ENCODE results near the gene POLE.

The POLE gene

DNA sequence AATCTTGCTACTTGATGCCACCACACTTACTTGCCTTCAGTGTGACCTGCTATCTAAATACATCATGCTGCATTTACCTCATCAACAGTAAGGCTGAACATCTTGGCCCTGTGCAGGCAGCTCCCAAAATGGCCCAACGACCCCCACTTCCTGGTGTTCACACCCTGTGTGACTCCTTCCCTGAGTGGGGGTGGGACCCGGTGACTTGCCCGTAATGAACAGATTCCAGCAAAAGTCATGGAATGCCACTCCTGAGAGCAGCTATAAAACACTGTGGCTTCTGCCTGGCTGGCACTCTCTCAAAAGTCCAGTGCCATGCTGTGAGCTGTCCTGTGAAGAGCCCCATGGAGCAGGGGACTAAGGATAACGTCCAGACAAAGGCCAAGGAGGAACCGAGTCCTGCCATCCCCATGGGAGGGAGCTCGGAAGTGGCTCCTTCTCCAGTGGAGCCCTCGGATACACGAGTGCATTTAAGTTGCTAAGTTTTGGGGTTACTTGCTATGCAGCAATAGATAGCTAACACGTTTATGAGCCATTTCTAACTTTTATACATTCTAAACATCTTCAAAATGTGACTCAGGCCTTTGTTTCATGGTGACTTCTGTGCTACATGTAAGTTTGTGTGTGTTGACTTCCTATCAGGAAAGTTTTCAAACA lies 35.6 kb downstream of the POLE start:
- no peak for DNase-seq (ENCODE audit: low read depth)

DNA sequence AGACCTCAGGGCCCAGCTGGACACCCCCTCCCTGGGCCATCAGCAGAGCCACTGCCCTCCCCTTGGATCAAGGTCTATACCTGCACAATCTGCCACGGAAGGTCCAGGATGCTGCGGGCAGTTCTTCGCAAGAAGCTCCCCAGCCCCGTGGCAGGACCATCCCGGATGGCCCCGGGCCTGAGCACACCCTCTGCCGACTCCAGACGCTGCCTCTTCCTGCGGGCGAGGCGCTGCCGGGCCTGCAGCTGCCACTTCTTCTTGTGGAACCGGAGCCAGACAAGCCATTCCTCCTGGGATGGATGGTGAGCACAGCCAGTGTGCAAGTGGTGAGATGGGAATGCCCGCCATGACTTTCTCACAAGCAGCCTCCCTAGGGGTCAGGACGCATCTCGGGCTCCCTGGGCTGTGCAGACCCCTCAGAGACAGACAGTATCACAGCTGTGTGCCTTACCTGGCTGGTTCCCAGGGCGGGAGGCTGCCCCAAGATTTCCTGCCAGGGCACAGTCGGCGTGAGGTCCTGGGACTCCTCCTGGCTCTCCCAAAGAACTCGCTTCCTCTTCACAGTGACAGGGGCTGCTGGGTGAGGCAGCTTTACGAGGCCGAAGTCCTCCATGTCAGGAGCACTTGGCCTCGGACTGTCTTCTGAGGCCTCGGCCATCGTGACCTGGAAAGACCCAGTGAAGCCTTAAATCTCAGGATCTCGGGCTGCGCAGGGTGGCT lies 37.8 kb downstream of the POLE start:
- DNase-seq (ENCODE audit: low read depth): no peak

DNA sequence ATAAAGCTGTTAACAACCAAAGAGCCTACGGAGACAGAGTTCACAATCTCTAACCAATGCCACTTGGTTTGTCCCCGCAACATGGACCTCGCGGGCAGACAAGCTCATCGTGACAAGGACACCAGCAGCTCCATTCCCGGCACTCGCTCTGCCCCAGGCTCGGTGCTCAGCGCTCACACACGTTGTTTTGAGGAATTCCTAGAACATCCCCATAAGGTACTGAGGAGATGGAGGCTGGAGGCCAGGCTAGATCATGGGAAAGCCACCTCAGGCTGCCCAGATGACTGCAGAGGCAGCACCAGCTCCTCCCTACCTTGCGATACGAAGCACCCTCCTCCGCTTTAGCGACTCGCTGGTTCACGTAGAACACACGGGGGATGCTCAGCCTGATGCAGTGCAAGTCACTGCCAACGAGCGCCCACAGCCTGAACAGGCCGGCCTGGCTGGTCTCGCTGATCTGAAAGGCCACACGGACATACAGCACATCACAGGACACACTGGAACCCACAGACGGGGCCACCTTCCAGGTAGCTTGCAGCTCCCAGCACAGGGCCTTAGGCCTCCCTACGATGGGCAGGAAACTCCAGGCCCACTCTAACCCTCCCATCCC lies 38.4 kb downstream of the POLE start:
- no peak for DNase-seq (ENCODE audit: low read depth)

DNA sequence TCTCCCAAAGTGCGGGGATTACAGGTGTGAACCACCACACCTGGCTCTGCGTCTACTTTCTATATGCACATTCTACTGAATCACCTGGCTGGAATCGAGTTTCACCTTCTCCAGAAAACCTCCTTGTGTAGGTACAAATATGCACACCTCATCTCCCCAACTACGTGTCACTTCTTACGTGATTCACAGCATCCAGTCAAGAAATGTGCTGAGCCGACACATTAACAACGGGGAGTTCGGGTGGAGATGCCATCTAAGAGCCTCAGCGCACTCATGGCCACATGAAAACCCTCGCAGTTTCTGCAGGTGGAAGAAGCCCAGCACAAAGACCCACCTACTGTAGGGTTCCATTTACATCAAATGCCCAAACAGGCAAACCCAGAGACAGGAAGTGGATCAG lies 39.3 kb downstream of the POLE start:
- no peak for DNase-seq (ENCODE audit: low read depth)

DNA sequence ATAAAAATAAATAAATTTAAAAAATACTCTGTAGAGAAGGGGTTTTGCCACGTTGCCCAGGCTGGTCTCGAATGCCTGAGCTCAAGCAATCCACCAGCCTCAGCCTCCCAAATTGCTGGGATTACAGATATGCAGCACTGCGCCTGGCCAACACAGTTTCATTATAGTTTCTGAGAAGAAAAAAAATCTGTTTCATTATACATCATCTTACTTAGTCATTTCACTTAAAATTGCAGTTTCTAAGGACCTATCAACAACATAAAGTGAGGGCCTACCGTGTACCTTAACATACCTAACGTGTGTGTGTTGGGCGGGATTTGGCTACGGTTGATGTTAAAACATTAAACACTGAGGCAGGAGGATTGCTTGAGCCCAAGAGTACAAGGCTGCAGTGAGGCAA lies 40.3 kb downstream of the POLE start:
- no peak for DNase-seq (ENCODE audit: low read depth)

DNA sequence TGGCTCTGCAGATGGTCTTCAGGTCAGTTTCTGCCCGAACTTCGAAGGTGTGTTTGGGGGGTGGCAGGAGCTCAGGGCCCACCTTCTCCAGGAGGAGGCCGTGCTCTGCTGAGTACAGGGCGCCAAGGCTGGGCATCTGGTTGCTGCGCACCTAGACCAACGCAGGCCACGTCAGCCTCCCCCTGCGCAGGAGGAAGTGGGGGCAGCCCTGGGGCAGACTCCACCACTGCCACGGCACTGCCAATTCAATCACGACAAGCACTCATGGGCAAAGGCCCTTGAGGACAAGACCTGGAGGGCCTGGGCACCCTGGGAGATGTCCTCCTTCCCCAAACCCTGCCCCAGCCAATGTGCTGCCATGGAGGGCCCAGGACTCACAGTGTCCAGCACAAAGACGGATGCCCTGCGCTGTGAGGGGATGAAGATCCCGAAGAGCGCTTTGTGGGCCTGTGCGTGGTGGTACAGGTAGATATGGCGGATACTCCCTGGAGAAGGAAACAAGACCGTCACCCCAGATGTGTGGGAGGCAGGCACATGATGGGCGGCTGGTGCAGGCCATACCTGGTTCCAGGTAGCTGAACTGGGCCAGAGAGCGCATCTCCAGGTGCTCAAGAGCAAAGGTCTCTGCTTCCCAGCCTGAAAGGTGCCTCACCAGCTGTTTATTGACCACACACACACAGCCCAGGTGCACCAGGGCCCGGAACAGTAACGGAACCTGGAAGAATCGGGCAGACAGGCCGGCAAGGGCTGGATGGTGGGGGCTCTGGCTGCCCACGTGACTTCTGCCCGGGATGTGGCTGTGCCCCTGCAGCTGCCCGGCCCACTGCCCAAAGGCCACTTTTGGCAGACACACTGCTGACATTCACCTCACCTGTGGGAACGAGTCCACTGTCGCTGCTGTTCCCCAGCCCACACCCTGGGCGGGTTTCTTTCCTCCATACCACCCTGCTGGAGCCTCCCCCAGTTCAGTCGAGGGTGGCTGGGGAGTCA lies 44.0 kb downstream of the POLE start:
- DNase-seq (ENCODE audit: low read depth): no peak

DNA sequence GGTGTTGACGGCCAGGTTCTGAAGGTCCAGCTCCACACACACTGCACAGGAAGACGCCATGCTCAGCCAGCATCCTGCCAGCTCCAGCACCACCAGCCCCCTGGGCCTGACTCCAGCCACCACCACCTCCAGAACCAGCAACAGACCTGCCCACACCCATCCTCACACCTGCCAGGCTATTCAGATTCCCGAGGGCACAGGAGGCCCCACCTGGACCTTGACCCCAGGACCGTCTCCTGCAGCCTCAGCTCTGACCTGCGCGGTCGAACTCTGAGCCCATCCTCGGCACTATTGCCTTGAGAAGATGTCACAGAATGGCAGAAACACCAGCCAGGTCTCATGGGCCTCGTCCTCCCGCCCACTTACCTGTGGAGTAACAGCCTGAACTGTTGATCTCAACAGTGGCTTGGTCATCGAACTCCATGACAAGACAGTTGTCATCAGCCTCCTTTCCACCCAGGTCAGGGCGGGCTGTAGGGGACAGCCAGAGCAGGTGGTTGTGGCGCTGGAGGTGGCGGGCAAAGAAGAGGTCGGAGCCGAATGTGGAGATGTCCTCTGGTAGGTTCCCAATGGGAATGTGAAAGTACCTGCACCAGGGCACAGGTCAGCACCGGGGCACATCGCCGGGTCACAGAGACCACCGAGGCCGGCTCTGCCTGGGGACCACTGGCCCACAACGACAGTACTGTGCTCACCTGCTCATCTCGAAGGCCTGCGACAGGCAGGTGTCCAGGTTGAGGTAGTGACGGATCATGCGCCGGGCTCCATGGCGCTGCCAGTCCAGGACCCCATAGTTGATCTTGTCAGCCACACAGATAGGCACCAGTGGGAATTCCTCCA lies 45.1 kb downstream of the POLE start:
- DNase-seq (ENCODE audit: low read depth): no peak

DNA sequence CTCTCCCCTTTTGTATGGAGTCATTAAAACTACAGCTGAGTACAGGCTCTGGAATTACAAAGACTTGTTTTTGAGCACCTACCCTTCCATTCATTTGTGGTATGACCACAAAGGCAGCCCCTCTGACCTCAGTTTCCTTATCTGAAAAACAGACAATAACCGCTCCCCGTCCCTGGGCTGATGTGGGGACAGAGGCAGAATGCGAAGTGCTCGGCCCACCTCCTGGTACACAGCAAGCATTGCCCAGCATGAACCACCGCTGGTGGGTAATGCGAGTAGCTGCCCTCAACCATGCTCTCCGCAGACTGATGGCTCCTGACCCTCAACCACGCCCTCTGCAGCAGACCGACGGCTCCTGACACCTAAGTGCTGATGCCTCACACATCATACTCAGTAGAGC lies 46.2 kb downstream of the POLE start:
- DNase-seq (ENCODE audit: low read depth): no peak

DNA sequence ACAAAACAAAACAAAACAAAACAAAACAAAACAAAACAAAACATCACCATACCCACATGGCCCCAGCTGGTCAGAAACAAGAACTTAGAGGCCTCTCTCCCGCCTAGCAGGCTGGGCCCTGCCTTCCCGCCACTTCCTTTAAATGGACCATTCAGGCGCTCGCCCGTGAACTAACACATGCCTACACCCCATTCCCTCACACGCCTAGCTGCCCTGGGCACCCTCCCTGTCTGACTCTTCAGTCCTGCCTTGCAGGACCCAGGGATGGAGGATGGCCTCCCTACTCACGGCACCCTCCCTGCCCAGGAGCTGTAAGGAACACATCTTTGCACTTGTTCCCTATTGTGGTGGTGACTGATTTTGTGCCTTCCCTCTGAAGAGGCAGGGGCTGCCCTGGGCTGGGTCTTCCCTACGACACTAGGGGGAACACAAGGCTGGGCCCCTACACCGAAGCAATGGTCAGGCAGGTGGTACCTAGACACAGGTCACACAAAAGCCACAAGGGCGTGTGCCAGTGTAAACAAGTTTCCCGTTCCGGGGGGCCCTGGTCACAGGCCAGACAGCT lies 47.1 kb downstream of the POLE start:
- no peak for DNase-seq (ENCODE audit: low read depth)

DNA sequence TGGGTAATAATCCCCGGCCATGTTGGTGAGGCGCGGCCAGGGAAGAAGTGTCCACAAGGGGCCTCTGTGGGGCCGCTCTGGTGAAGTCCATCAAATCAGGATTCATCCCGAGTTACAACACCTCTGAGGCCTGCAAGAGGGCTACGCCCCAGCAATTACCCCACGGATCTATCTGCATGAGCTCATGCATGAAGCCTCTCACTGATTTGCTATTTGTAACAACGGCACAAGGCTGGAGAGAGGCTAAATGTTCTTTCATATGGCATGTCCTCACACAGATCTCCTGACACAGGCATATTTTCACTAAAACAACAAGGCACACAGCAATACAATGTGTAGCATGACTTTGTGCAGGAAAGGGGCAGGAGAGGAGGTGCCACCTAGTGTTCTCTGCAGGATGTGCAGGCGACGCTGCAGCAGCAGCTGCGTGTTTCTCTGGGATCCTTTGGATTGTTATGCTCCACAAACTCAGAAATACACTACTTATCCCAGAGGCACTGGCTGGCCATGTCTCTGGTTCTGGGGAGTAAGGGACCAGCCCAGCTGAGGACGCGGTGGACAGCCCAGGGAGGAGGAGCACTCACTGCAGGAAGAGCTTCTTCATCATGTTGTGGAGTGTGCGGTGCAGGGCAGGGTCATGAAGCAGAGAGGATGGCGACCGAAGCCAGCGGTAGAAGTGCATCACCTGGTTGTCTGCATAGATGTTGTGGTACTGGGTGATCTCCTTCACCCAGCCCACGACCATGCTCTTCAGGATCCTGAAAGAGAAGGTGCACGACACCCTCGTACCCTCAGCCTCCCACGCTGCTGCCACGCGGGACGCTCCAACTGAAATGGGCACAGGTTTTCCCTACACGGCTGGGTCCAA lies 48.4 kb downstream of the POLE start:
- no peak for DNase-seq (ENCODE audit: low read depth)

DNA sequence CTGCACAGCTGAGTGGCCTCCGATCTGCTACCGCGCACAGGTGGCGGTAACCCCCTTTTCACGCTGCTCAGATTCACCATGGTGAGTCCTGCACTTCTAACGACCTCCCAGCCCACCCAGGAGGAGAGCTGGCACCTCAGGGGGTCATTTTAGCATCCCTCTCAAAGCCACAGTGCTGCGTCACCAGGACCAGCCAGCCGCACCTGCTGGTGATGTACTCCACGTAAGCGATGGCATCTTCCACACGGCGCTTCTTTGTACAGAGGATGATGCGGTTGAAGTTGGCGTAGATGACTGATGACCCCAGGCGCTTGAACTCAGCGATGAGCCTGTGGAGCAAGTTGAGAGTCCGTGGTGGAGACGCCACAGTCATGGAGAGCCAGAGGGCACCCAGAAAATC lies 49.3 kb downstream of the POLE start:
- no peak for DNase-seq (ENCODE audit: low read depth)

DNA sequence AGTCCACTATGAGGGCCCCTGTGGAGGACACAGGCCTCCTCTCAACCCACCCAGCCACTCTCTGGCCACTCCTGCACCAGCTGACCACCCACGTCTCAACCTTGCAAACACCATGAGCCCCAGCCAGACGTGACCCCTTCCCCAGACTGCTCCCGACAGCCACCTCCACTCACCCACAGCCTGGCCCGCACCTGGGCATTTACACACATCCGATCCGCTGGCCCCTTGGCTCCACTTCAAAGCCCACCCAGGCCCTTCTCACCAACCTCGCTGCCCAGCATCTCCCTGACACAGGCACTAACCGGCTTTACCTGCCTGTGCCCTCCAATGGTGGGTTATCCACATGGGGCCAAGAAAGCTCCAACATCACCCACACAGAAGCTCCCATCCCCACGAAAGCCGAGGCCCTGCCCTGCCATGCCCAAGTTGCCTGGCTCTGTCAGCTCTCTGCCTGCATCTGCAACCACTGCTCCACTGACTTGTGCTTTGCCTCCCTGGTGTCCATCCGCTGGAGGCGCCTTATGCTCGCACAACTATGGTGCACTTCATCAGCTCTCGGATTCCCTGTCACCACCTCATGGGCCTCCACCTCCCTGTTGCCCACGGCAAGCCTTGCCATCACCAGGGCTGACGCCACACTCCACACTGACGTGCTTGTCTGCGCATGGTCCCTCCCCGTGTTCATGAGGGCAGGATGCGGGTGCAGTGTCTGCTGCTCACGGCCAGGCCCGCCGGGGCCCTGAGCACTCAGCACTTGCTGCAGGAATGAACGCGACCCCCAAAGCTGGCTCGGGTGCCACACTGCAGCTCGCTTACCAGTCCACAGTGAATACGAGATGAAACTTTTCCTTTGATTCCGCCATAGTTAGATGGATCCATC lies 51.8 kb downstream of the POLE start:
- no peak for DNase-seq (ENCODE audit: low read depth)

DNA sequence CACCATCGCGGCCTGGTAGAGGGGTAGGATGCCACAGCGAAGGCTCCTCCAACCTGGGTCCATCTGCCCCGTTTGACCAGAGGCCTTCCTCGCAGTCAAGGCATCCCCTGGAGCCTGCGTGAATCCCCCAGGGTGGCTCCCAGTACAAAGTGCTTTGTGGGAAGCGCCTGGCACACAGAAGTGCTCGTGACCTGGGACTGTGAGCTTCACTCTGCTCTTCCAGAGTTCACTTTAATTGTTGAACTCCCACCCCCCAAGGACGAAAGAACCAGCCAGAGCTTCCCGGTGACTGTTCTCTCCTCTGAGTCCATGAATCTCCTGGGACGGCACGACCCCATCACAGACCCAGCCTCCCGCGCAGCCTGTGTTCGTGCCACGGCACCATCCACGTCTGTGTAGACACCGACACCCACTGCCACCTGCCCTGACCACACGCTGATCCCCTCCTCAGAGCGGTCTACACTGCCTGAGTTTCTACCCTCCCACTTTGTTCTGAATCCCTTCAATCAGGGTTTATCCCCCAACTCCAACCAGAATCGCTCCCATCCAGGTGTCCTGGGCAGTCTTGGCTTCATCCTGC lies 52.6 kb downstream of the POLE start:
- no peak for DNase-seq (ENCODE audit: low read depth)

DNA sequence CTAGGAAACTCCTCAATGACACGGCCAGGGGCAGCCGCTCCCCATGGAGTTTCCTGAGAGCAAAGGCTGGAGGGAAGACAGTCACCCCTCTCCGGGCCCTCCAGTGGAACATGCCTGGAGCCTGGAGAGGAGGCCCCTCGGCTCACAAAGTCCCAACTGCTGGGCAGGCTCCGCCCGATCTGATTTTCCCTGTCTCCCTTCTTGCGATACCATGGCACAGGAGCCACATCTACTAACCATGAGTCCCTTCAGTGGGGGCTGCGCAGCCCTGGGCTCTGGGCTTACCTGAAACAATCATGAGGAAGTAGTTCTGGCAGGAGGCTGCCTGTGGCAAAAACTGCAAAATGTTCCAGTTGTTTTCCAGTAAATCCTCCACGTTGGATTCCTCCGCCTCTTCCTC lies 53.2 kb downstream of the POLE start:
- no peak for DNase-seq (ENCODE audit: low read depth)

DNA sequence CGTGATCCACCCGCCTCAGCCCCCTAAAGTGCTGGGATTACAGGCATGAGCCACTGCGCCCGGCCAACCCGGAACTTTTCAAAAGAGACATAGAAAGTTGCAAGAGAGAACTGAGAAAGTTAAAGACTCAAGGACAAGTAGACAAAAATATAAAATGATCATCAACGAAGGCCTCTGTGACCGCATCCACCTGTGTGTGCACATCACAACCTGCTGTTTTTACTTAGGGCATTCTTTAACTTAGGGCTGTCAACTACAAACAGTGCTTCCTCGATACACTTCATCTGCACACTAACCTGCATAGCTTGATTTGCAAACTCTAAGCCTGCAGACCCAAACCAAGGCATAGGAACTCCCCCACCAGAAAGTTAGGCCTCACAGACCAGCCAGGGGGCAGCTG lies 53.7 kb downstream of the POLE start:
- DNase-seq (ENCODE audit: low read depth): no peak

DNA sequence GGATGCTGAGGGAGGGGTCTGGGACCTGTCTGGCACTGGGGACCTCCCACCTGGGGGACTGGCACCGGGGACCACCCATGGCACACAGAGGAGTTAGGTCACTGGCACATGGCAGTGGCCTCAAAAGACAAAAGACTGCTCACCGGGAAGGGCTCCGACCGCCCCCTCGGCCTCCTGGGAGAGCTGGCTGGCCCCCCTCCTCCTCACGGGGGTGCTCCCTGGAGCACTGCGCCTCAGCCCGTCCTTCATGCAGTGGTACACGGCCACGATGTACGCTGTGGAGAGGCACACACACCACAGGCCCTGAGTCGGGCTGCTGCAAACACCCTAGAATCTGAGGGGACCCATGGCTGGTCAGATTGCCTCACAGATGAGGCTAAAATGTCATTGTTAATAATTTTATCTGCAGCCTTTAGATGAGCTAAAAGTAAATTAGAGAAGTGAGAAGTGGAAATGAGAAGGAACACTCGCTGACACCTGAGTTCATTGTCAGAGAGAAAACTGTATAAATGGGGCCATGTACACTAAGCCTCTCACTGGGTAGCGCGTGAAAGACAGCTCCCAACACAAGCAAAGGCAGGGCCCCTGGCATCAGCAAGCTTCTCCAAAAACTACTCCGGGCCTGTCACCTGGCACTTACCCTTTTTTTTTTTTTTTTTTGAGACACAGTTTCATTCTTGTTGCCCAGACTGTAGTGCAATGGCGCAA lies 54.5 kb downstream of the POLE start:
- no peak for DNase-seq (ENCODE audit: low read depth)

DNA sequence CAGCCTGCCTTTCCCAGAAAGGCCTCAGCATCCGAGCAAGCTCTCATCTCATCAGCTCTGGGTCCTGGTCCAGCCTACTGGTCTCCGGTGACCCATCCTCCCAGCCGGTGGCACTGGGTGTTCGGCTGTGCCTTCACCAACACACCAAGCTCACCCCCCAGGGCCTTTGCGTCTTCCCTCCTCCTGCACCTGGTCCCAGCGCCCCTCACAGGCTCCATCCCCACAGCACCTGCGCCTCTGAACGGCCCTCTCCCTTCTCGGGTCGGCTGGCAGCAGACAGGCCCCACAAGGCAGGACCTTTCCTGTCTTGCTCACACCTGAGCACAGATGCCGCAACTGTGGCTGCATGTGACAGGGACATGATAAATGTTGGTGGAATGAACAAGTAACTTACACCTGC lies 55.5 kb downstream of the POLE start:
- no peak for DNase-seq (ENCODE audit: low read depth)

DNA sequence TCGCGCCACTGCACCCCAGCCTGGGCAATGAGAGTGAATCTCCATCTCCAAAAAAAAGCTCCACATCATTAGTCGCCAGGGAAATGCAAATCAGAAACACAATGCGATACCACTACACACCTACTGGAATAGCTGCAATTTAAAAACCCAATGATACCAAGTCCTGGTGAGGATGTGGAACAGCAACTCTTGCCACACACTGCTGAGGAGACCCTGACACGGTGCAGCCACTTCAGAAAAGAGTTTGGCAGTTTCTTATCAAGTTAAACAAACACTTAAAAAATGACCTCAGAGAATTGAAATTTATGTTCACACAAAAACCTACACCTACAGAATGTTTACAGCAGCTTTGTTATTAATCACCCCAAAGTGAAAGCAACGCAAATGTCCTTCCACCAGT lies 56.5 kb downstream of the POLE start:
- no peak for DNase-seq (ENCODE audit: low read depth)
